C4-2B (cell line): ENCODE data around the gene PDE4D.
"Not testable (repeated sequence)": the region's sequence is repeated elsewhere in the genome, so short reads cannot be mapped to it uniquely, and the experiment has no call there.

ENCODE experiments used
- H3K27ac ChIP-seq: fragments of 450-650 bp; 2 replicates; pipeline ENCODE4 v1.5.1; 2017
- ZFX ChIP-seq: fragments of 450-650 bp; IDR thresholded peaks from 2 replicates; pipeline ENCODE4 v1.6.1; 2017
- TF ChIP-seq, protein P1 (sequence below): fragments of 450-650 bp; conservative IDR thresholded peaks from 2 replicates; pipeline ENCODE4 v1.5.1; 2017; ENCODE audit warnings: mild to moderate bottlenecking

Gene PDE4D

DNA sequence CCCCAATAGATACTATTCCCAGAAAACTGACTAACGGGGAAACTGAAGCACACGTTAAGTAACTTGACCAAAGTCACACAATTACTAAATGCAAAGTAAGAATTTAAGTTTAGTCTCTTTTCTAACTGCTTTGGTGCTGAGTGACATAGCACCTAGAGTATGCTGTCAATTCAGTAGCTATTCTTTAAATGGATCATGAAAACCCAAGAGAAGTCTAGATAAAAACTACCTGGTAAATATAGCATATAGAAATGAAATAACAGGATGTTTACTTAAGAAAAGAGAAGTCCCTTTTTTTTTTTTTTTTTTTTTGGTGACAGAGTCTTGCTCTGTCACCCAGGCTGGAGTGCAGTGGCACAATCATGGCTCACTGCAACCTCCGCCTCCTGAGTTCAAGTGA is 129.2 kb downstream of the PDE4D start:
- H3K27ac ChIP-seq, result no peak overlapping the region
- TF ChIP-seq ZFX, result no peak
- TF ChIP-seq, protein P1, sequence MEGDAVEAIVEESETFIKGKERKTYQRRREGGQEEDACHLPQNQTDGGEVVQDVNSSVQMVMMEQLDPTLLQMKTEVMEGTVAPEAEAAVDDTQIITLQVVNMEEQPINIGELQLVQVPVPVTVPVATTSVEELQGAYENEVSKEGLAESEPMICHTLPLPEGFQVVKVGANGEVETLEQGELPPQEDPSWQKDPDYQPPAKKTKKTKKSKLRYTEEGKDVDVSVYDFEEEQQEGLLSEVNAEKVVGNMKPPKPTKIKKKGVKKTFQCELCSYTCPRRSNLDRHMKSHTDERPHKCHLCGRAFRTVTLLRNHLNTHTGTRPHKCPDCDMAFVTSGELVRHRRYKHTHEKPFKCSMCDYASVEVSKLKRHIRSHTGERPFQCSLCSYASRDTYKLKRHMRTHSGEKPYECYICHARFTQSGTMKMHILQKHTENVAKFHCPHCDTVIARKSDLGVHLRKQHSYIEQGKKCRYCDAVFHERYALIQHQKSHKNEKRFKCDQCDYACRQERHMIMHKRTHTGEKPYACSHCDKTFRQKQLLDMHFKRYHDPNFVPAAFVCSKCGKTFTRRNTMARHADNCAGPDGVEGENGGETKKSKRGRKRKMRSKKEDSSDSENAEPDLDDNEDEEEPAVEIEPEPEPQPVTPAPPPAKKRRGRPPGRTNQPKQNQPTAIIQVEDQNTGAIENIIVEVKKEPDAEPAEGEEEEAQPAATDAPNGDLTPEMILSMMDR, result no peak

DNA sequence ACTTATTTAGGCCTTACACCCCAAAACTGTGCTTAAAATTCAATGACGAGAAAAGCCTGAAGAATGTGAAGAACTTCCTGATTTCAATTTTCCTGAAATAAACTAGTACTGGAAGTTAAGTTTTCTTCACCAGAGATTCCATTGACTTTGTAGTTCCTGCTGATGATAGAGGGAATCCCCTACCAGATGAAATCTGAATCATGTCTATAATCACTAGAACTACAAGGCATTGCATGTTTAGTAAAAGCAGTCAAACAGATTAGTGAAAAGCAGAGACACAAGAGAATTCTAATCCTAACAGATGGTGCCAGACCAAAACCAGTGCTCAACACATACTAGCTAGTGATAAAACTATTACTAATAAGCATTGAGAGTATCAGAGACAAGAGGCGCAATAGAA is 130.0 kb downstream of the PDE4D start:
- H3K27ac ChIP-seq, result no peak overlapping the region
- no peak for TF ChIP-seq ZFX
- TF ChIP-seq, protein P1, result no peak

DNA sequence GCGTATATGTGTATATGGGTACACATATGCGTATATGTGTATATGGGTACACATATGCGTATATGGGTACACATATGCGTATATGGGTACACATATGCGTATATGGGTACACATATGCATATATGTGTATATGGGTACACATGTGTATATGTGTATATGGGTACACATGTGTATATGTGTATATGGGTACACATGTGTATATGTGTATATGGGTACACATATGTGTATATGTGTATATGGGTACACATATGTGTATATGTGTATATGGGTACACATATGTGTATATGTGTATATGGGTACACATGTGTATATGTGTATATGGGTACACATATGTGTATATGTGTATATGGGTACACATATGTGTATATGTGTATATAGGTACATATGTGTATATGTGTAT is 131.3 kb downstream of the PDE4D start:
- not testable (repeated sequence) for H3K27ac ChIP-seq

GRCh38 chr5:59760785-59761348 is 132.7 kb downstream of the PDE4D start:
- no peak overlapping the region for H3K27ac ChIP-seq
- TF ChIP-seq, protein P1, result no peak
- TF ChIP-seq ZFX, result no peak

- H3K27ac ChIP-seq, result peak overlapping the region; percentile 87
- no peak for TF ChIP-seq ZFX
- TF ChIP-seq, protein P1, result no peak
Measured at GRCh38 chr5:59759600-59760351, 133.8 kb downstream of the PDE4D start.

GRCh38 chr5:59758566-59758965 is 135.0 kb downstream of the PDE4D start:
- TF ChIP-seq ZFX, result no peak
- TF ChIP-seq, protein P1, result no peak
- H3K27ac ChIP-seq, result no peak overlapping the region

DNA sequence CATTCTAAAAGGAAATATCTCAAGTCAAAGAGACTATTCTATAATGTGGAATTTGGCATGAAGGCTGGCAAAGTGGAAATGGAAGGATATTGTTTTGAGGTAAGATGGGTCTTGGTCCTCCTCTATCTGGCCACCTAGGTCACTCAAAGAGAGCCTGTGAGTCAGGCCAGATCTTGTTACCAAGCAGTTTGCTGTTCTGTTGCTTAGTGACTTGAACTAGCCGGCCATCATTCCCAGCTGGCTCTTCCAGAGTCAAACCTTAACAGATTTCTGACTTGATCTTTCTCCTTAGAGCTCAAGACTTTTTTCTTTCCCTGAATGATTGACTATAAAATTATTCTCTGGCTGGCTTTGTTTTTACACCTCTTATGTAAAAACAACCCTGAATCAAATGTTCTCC is 136.1 kb downstream of the PDE4D start:
- no peak for TF ChIP-seq ZFX
- TF ChIP-seq, protein P1, result no peak
- no peak overlapping the region for H3K27ac ChIP-seq
